ENCODE results near the gene DCUN1D4.
A peak's percentile ranks its signal among the peaks of the same experiment; 100 is the strongest.

Gene DCUN1D4

DNA sequence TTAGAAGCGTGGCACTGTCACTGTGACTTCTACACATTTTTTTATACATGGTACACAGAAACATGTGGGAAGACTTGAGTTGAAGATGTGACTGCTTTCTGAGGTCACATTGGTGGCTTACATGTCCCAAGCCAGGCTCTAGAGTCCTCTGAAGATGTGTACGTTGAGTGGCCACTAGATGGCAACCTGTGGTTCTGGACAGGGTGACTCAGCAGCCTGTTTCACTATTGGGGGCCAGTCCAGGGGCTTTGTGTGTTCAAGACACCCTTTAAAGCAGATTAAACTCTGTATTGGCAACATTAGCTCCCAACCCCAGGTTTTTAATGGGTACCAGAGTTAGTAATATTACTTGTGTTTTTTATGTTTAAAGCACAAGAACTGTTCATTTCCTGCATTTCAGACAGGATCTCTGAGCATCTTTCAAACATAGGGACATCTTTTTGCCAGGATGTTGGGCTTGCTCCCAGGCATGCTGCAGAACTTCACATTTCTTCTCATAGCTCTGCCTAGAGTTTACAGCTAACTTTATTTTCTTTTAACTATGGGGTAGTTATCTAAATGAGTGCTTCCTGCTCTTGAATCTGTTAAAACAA is 53.0 kb downstream of the DCUN1D4 start:
- DNase-seq = peak; percentile 83

DNA sequence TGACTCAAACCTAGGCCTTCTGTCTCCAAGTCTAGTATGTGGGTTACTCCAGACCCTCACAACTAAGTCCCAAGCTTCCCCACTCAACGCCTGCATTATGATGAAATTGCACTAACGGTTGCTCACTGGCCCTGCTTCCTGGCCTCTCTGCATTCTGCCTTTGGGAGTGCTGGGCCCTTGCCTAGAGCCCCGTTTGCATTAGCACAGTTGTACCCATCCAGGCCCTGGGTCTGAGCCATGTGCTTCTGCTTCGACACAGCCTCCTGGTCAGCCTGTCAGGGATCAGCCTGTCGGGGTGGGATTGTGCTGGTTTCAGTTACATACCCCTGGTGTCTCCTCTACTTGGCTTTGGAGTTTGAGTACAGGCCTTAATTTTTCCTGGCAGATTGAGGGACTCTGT is 58.4 kb downstream of the DCUN1D4 start:
- no peak for DNase-seq

- DNase-seq = peak; percentile 72
These were observed 63.4 kb downstream of the DCUN1D4 start for GRCh38 chr4:51906167-51906958.

GRCh38 chr4:51907006-51907669 is 64.2 kb downstream of the DCUN1D4 start:
- no peak for DNase-seq

GRCh38 chr4:51909236-51909703 is 66.3 kb downstream of the DCUN1D4 start:
- DNase-seq = peak; percentile 2

DNA sequence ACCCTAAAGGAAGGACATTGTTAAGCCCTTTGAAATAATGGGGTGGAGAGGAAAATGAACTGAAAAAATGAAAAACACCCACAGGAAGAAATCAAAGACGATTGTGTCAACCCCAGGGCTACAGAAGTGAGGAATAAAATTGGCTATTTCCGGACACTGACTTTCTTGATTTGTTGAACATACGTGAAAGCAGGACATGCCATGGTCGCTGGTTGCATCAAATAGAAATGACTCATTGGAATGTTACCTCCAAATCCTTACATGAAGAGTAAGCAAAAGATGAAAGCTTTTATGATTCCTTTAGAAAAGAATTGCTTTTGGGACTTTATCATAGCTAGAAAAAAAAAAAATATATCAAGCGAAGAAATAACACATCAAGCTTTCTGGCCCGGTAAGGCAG is 75.3 kb downstream of the DCUN1D4 start:
- no peak for DNase-seq

GRCh38 chr4:51923343-51923742 is 80.4 kb downstream of the DCUN1D4 start:
- DNase-seq = no peak

DNA sequence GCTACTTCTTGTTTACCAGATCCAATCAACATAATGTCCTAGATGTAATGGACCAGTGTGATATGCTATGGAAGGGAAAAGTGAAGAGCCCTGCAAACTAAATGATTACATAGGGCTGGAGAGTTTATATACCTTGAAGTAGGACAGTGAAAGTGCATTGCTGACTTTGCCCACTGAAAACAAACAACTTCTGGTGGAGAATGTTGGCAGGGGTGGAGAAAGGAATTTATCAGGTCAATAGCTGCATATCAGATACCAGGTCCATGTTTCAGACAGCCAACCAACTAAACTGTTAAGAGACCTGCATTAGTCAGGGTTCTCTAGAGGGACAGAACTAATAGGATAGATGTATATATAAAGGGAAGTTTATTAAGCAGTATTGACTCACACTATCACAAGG is 82.4 kb downstream of the DCUN1D4 start:
- no peak for DNase-seq

- DNase-seq = no peak
These were observed 87.6 kb downstream of the DCUN1D4 start for GRCh38 chr4:51930557-51930956.

GRCh38 chr4:51931461-51931860 is 88.5 kb downstream of the DCUN1D4 start:
- DNase-seq = no peak

- DNase-seq = no peak
These were observed 89.3 kb downstream of the DCUN1D4 start for GRCh38 chr4:51932261-51932660.

DNA sequence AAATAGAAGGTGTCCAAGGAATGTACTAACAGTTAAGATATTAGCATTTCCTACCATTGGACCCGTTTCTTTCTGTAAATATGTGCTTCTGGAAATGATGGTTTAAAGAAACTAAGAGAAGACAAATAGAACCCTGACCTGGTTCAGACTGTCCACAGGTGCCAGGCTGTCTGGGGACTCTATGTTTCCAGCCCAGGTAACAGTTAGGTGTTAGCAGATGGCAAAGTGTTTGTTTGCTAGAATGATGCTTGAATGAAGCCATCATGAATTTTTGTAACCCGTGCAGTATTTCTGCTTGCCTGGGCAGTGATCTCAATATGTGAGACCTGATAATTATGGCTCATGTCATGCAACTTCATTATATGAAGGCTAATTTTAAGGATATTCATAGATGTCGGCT is 89.7 kb downstream of the DCUN1D4 start:
- DNase-seq = no peak

- DNase-seq = peak; percentile 18
These were observed 97.5 kb downstream of the DCUN1D4 start for GRCh38 chr4:51940460-51940859.

- DNase-seq = no peak
These were observed 99.3 kb downstream of the DCUN1D4 start for GRCh38 chr4:51942108-51942832.

- DNase-seq = no peak
These were observed 99.9 kb downstream of the DCUN1D4 start for GRCh38 chr4:51942833-51943215.

DNA sequence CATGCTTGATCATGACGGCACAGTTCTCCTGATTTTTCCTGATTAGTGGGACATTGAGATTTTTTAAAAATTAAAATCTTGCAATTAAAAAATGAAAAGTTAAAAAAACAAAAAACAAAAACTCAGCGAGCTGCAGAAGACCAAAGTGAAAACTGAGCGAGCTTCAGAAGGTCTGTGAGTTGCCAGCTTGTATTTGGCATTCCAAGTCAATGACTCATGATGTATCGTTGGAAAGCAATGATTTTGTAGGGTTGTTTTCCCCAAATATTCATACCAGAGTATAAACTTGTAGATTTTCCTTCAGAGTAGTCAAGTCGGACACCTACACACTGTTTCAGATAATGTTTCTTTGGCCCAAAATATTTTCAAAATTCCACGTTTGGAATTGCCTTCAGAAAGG is 100.3 kb downstream of the DCUN1D4 start:
- no peak for DNase-seq

DNA sequence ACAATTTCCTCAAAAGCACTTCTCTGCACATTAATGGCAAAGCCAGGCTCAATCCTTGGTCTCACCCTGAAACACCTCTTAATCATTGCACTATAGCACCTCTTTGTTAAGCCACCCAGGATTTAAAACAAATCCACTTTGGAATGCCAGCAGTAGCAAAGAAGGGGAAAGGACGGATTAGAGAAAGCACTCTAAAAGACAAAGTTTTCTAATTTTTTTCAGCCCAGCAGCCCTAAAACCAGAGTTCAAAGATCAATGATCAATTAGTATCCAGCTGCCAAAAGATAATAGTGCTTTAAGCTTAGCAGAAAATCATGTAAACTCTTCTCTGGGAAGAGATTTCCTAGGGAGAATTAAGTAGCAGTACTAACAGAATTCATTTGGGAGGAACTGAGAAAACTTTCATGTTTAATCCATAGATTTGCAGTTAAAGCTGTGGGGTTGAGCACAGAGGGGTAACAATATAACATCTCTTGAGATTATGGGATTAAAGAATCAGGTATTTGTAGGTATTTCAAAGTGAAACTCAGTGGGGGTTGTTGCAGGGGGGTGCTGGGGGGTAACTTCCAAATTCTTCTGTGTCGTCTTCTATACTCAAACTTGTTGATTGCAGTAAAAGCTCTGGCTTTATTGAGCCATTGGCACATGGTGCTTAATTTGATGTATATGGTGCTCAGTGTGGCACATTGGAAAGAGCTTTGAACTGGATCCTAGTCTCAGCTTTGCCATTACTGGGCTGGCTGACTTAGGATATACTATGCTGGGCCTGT is 115.4 kb downstream of the DCUN1D4 start:
- no peak for DNase-seq

DNA sequence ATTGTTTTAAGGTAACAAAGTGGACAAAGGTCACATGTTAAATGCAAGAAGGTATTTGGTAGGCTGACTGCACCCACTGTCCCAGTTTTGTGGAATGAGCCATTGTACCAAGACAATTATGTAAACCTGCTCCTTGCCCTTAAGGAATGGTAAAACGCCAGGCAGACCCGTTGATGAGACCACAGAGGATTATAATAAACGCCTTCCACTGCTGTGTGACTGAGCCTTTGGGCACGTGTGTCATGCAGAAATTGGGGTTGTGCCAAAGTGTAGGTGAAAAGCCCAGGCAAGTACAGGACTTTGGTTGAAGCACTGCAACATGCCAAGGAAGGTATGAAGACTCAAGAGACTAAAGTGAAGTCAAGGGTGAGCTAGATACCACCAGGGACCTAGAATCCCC is 117.5 kb downstream of the DCUN1D4 start:
- DNase-seq = no peak

- DNase-seq = no peak
These were observed 121.0 kb downstream of the DCUN1D4 start for GRCh38 chr4:51963841-51964517.

GRCh38 chr4:51965862-51966261 is 122.9 kb downstream of the DCUN1D4 start:
- no peak for DNase-seq
